GM19025 (cell line): Measurements from ENCODE around the gene ZNF609.
"Not testable (repeated sequence)": the region's sequence is repeated elsewhere in the genome, so short reads cannot be mapped to it uniquely, and the experiment has no call there.

ENCODE experiments used
- ATAC-seq: cut with Tn5 transposase; IDR thresholded peaks from one replicate; pipeline ENCODE4 v1.9.1; 2021; ENCODE audit warnings: mild to moderate bottlenecking, low read depth, moderate library complexity; ENCODE audit not compliant: unreplicated experiment

The ZNF609 gene

DNA sequence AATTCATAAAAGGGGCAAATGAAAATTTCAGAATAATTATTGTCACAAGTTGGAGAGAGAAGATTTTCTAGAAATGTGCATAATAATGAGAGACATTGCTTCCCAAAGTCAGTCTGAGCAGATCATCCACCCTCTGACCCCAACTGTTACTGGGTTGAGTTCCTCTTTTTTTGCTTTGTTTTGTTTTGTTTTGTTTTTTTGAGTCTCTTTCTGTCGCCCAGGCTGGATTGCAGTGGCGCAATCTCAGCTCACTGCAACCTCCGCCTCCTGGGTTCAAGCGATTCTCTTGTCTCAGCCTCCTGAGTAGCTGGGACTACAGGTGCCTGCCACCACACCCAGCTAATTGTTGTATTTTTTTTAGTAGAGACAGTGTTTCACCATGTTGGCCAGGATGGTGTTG, 179.4 kb downstream of the ZNF609 start:
- ATAC-seq, result not testable (repeated sequence)

GRCh38 chr15:64640146-64640871, 179.9 kb downstream of the ZNF609 start:
- ATAC-seq, result no peak

GRCh38 chr15:64642875-64643274, 182.5 kb downstream of the ZNF609 start:
- no peak for ATAC-seq

DNA sequence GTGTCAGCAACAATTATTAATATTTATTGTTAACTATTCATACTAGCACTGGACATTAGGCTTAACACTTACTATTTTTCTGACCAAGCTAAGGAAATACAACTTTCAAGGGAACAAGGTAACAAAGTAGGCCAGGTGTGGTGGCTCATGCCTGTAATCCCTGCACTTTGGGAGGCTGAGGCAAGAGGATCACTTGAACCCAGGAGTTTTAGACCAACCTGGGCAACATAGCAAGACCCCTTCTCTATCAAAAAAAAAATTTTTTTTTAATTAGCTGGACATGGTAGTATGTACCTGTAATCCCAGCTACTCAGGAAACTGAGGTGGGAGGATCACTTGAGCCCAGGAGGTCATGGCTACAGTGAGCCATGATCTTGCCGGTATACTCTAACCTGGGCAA, 183.3 kb downstream of the ZNF609 start:
- ATAC-seq, result no peak

- not testable (repeated sequence) for ATAC-seq
Observed at GRCh38 chr15:64644811-64645210, 184.4 kb downstream of the ZNF609 start.

- no peak for ATAC-seq
Observed at GRCh38 chr15:64645995-64646394, 185.6 kb downstream of the ZNF609 start.

- no peak for ATAC-seq
Observed at GRCh38 chr15:64647367-64647766, 187.0 kb downstream of the ZNF609 start.

- ATAC-seq, result no peak
Observed at GRCh38 chr15:64650552-64650951, 190.2 kb downstream of the ZNF609 start.

- peak; percentile 81 for ATAC-seq
Observed at GRCh38 chr15:64651601-64652191, 191.3 kb downstream of the ZNF609 start.

GRCh38 chr15:64653757-64654156, 193.4 kb downstream of the ZNF609 start:
- ATAC-seq, result no peak

- ATAC-seq, result no peak
Observed at GRCh38 chr15:64656508-64656907, 196.1 kb downstream of the ZNF609 start.

DNA sequence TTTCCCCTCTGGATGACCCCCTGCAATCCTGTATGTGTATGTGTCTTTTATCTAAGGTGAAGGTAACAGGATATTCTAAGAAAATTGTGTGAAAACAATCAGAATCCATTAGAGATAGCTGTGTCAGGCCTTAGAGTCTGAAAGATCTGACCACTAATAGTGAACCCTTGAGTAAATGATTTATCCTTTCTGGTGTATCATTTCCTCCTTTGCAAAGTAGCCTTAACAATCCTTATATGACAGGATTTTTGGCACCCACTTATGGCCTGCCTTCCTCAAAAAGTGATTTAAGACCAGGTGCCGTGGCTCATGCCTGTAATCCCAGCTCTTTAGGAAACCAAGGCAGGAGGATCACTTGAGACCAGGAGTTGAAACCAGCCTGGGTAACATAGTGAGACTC, 204.8 kb downstream of the ZNF609 start:
- no peak for ATAC-seq

- no peak for ATAC-seq
Observed at GRCh38 chr15:64667736-64668161, 207.4 kb downstream of the ZNF609 start.

- no peak for ATAC-seq
Observed at GRCh38 chr15:64673866-64674265, 213.5 kb downstream of the ZNF609 start.

GRCh38 chr15:64678126-64678819, 217.9 kb downstream of the ZNF609 start:
- ATAC-seq, result no peak

- no peak for ATAC-seq
Observed at GRCh38 chr15:64680097-64680496, 219.7 kb downstream of the ZNF609 start.

DNA sequence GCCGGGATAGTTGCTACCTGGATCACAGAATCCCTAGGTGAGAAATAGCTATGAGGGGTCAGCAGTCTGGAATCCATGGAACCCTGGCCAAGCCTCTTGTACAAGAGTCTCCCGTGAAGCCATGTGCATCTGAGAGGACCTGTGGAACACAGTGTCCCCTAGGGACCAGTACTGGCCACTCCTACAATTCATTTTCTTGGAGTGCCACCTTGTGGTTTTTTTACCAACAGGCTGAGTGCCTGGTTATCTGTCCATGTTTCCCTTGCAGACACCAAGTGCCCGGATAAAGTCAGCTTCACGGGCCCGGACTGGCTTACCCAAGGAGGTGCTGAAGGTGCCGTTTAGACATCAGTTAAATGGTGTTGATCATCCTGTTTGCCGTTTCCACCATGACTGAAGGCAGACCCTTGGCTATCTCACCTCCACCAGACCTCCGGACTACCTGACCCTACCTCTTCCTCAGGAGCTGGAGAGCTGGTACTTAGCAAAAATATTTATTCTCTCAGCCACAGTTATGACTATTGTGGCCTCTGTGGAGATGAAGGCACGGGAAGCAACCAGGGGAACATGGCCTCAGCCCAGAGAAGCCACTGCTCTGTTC, 221.1 kb downstream of the ZNF609 start:
- ATAC-seq, result no peak

DNA sequence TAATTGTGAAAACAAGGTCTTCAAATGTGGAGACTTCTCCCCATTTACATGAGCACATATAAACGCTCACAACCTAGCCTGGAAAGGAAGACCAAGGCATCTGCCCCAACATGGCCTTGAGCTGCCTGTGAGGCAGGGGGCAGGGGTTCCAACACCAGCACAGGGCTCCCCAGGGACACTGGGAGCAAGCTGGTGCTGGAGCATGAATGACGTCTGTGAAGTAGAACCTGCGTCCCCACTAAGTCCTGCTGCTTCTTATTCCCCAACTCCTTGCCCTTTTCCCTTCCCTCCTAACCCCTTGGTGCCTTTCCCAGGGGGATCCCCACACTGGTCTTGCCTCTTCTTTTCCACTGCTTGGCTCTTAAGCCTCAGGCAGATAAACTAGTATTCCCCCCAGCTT, 221.9 kb downstream of the ZNF609 start:
- no peak for ATAC-seq

- no peak for ATAC-seq
Observed at GRCh38 chr15:64683378-64683777, 223.0 kb downstream of the ZNF609 start.

GRCh38 chr15:64685230-64685888, 225.0 kb downstream of the ZNF609 start:
- no peak for ATAC-seq
